ENCODE results near the gene ACSS2.
"Not testable (repeated sequence)": the region's sequence is repeated elsewhere in the genome, so short reads cannot be mapped to it uniquely, and the experiment has no call there.

ACSS2 gene

DNA sequence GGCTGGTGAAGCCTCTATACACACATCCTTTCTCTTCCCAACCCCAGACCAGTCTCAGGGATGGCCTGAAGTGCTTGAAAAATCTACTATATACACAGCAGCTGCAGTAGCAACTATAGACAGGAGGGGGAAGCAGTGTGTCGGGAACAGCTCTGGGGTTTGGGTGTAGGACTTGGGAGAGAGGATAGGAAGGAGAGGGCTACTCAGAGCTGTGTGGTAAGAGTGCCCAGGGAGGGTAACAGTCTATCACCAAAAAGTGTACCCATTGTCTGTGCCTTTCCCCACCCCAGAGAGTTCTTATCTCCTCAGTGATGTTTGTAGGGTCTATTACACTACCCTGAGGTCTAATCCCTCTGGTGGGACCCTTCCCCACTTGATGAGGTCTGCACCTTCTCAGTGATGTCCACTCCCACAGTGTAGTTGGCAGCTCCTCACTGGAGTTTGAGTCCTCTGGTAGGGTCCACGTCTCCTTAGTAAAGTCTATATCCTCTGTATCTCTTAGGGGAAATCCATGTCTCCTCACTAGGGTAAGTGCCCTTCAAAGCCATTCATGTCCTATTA lies 2.2 kb upstream of the ACSS2 start:
- DNase-seq = peak; percentile 41

DNA sequence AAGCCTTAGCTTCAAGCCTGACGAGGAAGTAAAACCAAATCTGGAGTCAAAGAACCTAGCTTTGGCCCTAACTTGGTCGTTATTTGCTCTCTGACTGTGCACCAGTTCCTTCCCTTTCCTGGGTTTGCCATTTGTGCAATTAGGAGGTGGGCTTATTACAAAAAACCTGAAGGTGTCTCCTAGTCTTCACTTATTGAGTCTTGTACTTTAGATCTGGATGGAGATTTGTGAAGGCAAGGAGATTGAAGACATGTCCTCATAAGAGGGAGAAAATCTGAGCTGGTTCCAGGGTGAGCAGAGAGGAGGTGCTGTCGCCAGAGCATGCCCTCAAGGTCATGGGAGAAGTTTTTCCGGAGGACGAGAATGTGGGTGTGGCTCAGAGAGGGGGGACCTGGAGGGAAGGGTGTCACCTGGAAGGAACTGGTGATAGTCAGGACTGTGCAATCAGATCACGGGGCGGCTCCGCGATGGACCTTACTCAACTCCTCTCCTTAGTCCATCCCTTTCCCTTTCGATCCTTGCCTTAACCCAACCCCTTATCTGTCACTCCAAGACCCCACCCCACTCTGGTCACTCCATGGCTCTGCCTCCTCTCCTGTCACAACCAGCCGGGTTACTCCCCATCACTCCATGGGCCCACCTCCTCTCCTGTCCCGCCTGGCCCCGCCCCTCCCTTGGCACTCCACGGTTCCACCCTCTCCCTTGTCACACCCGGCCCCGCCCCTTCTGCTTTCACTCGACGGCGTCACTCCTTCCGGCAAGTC lies 588 bp upstream of the ACSS2 start:
- no peak for DNase-seq

DNA sequence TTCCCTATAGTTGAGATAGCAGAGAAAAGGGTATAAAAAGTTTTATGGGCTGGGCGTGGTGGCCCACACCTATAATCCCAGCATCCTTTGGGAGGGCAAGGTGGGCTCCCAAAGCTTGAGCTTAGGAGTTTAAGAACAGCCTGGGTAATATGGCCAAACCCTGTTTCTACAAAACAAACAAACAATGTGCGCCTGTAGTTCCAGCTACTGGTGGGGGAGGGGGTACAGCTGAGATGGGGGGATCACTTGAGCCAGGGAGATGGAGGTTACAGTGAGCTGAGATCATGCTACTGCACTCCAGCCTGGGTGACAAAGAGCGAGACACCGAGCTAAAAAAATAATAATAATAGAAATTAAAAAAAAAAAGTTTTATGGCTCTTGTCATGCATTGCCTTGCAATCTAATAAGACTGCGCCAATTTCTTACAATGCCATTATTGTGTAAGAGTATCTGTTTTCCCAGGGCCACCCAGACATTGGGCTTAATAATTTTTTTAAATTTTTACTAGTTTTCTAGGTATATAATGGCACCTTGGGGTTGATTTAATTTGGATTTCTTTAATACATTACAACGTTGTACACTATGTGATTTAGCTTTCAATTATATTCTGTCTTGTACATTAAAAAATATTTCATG lies 3.9 kb downstream of the ACSS2 start:
- no peak for DNase-seq

DNA sequence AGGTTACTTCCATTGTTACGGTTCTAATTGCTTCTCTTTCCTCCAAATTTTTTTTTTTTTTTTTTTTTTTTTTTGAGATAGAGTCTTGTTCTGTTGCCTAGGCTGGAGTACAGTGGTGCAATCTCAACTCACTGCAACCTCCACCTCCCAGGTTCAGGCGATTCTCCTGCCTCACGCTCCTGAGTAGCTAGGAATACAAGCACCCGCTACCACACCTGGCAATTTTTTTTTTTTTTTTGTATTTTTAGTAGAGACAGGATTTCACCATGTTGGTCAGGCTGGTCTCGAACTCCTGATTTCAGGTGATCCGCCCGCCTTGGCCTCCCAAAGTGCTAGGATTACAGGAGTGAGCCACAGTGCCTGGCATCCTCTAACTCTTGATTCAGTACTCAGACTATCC lies 4.6 kb downstream of the ACSS2 start:
- not testable (repeated sequence) for DNase-seq

DNA sequence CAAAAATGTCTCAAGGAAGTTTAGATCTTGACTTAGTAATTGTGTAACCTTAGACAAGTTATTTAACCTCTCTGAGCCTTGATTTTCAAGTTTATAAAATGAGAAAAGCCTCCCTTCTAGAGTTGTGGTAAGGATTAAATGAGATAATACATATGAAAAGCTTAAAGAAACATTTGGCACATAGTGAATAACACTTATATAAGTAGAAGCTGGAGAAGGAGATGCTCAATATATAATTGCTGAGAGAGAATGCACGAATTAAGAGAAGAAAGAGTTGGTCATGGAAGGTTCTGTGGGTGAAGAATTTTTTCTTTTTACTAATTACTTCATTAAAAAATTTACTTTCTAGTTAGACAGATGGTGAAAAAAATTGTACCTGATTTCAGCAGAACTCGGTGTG lies 5.3 kb downstream of the ACSS2 start:
- no peak for DNase-seq

DNA sequence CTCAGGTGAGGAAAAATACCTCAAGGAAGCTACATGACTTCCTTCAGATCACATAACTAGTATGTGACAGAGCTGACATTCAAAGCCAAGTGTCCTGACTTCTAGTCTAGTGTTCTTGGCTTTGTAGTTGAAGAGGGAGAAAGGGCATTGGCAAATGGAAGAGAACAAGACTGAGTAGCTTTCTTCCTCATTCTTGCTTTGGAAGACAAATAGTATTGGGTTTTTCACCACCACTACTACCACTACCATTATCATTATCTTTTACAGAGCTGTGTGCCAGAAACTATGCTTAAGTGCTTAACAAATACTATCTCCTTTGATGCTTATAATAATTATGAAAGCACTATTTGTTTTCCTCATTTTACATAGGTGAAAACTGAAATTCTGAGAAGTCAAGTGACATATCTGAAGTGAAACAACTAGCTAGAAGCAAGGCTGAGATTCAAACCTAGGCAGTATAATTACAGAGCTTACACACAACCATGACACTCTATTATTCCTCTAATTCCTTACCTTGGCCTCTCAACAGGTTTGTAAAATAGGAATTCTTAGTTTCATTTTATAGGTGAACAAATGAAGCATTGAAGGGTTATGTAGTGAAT lies 6.8 kb downstream of the ACSS2 start:
- DNase-seq = no peak

DNA sequence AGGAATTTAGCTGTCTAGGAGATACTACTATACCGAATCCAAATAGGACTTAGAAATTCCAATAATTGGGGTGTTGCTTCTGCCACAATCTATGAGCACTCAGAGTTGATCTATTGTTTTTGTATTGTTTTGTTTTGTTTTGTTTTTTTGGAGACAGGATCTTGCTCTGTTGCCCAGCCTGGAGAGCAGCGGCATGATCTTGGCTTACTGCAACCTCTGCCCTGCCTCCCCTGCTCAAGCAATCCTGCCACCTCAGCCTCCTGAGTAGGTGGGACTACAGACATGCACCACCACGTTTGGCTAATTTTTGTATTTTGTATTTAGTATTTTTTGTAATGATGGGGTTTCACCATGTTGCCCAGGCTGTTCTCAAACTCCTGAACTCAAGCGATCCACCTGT lies 7.4 kb downstream of the ACSS2 start:
- no peak for DNase-seq

DNA sequence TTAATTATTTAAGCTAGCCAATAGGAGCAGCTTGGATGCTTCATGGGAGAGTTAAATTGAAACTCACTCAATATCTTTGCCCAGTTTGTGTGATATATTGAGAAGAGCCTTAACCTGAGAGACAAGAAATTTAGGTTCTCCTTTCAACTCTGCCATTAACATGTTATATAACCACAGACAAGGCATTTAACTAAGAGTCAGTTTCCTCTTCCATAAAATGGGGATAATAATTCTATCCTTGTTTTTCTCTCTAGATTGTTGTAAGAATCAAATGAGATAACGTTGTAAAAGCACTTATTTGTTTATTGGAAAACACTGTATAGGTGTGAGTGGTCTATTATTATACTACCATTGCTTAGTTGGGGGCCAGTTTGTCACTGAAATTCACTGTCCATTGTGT lies 7.8 kb downstream of the ACSS2 start:
- DNase-seq = no peak

DNA sequence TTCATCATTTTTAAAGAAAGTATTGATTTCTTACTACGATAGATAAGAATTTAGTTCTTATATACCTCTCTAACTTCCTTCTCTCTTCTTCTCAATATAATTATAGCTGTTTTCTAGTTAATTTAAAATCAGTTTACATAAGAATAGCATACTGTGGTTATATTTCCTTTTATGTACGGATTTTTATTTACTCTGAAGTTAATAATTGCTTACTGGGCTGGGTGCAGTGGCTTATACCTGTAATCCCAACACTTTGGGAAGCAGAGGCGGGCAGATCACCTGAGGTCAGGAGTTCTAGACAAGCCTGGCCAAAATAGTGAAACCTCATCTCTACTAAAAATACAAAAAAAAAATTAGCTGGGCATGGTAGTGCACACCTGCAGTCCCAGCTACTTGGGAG lies 9.7 kb downstream of the ACSS2 start:
- DNase-seq = no peak

DNA sequence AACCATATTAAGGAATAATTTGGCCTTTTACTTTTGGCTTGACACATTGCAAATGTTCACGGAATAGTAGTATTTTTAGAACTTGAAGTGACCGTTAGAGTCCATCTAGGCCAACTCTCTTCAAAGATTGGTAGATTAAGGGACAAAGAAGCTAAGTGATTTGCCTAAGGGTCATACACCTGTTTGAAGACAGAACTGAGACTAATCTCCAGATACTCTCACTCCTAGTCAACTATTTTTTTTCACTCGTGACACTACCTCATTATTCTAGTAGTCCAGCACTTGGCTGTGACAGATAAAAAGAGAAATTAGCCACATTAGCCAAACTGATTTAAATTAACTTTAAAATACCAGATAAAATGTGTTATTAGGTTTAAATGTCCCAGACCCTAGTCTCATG lies 10.6 kb downstream of the ACSS2 start:
- DNase-seq = no peak

DNA sequence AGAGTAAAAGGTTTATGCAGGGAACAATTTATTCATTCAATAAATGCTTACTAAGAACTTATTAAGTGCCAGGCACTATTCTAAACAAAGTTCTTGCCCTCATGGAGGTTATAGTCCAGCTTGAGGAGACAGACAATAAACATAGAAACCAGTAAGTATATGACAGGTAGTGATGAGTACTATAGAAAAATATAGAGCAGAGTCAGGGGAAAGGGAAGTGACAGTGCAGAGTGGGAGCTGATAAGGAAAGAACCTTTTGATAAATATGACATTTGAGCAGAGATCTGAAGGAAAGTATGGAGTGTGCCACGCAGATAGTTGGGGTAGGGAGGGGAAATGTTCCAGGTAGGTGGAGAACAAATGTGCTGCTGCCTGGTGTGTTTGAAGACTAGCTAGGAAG lies 12.1 kb downstream of the ACSS2 start:
- no peak for DNase-seq

DNA sequence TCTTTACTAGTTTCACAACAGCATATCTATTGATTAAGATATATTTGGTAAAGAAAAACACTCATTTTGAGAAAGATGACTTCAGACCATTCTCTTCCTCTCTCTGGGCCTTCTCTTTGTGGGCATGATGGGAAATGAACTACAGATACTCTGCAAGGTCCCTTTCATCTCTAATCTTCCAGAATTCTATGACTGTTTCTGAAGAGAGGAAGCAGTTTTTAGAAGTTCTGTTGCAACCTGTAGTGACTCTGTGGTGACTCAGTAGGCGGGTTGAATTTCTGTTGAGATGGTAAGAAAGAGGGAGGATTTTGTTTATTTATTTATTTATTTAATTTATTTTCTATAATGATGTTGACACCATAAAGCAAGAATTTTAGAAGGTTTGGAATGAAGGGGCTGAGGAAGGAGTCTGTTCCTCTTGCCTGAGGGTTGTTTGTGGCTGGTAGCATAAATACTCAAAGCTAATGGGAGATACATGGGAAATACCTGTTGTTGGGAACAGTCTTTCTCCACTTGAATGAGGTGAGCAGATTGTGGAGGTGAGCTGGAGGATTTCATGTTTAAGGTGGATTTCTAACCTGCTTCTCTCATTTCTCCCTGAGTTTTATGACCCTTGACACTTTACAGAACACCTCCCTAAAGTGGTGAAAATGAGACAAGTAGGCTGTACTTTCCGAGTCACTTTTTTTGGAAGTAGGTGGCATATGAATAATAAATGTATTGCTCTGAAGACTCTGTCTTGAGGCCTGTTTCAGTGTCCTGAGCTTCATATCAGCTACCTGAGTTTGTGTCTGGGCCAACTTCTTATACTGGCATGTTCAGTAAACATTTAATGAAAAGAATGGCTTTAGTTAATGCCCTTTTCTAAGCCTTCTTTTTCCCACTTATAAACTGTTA lies 15.0 kb downstream of the ACSS2 start:
- DNase-seq = no peak

DNA sequence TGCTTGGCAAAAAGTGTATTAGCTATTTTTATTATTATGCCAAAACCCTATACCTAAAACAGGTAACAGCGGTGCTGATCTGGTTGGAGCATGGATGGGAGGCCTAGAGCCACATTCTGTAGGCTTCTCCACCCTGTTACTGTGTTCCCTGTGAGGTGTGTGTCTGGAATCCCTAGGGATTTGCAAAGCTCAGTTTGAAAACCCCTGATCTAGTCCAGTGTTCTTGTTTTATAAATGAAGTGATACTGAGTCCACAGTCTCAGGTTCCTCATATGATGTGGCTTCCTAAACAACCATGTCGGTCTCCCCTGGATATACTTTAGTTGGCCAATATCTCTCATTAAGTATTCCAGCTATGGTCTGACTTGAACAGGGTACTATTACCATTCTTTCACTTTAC lies 16.3 kb downstream of the ACSS2 start:
- no peak for DNase-seq

DNA sequence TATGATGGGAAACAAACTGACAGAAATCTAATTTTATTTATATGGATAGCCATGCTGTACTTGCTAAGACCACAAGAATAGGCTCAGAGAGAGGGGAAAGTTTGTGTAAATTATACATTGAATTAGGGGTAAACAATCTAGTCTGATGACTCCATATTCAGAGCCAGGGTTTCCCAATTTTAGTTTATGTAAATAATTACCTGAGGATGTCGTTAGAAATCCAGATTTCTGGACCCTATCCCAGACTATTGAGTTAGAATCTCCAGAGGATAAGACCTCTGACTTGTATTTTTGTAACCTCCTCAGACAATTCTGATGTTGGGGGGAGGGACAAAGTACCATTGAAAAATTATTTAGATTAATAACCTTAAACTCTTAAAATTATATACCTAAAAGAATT lies 18.3 kb downstream of the ACSS2 start:
- DNase-seq = no peak

DNA sequence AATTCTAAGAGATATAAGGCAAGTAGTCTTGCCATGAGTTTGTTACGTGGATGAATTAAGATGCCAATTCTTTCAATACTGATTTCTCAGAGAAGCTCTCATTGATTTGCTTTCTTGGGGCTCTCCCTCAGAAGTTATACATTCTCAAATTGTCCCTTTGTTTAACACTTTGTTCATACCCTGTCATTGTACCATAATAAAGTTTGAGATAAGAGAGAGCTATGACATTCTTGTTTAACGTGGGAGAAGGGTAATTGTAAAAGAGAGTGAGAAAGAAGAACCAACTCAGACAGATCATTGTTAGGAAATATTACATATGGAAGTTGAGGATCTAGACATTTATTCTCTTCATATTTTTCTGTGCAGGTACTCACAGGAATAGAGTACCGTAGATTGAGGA lies 19.1 kb downstream of the ACSS2 start:
- no peak for DNase-seq

DNA sequence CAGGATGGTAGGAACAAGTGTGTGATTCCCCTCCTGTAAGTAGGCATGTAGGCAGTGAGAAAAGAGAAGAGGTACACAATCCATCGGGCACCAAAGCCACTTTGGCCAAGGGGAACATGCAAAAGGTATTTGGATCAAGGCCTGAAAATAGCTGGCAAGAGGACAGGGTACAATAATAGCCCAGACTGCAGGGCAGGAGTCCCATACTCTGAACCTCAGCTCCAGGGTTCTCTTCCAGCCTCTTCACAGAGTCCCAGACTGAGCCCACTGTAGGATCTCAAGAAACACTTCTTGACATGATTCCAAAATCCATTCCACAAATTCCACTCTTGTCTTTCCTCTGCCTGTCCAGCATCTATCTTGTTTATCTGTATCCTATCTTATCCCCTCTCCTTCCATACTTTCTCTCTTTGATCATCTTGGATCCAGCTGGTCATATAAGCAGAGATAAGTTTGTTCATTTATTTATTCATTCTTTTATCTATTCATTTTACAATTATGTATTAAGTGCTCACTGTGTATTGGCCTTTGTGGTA lies 19.7 kb downstream of the ACSS2 start:
- DNase-seq = no peak

DNA sequence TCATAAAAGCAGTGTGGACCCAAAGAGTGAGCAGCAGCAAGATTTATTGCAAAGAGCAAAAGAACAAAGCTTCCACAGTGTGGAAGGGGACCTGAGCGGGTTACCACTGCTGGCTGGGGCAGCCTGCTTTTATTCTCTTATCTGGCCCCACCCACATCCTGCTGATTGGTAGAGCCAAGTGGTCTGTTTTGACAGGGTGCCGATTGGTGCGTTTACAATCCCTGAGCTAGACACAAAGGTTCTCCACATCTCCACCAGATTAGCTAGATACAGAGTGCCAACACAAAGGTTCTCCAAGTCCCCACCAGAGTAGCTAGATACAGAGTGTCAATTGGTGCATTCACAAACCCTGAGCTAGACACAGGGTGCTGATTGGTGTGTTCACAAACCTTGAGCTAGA lies 21.7 kb downstream of the ACSS2 start:
- DNase-seq = not testable (repeated sequence)

DNA sequence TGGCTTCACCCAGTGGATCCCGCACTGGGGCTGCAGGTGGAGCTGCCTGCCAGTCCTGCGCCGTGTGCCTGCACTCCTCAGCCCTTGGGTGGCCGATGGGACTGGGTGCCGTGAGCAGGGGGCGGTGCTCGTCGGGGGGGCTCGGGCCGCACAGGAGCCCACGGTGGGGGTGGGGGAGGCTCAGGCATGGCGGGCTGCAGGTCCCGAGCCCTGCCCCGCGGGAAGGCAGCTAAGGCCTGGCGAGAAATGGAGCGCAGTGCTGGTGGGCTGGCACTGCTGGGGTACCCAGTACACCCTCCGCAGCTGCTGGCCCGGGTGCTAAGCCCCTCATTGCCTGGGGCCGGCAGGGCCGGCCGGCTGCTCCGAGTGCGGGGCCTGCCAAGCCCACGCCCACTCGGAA lies 22.3 kb downstream of the ACSS2 start:
- not testable (repeated sequence) for DNase-seq

DNA sequence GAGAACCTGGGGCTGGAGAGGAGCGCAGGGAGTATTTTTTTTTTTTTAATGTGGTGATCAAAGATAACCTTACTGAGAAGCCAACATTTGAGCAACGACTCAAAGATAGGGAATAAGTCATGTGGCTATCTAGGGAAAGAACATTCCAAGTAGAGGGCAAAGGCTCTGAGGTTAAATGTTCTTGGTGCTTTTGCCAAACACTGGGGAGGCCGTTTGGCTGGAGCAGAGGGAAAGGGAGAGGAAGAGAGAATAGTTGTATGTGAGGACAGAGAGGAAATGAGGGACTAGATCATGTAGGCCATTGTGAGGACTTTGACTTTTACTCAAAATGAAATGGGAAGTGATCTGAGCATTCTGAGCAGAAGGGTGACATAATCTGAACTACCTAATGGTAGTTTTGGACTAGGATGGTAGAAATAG lies 27.8 kb downstream of the ACSS2 start:
- no peak for DNase-seq

DNA sequence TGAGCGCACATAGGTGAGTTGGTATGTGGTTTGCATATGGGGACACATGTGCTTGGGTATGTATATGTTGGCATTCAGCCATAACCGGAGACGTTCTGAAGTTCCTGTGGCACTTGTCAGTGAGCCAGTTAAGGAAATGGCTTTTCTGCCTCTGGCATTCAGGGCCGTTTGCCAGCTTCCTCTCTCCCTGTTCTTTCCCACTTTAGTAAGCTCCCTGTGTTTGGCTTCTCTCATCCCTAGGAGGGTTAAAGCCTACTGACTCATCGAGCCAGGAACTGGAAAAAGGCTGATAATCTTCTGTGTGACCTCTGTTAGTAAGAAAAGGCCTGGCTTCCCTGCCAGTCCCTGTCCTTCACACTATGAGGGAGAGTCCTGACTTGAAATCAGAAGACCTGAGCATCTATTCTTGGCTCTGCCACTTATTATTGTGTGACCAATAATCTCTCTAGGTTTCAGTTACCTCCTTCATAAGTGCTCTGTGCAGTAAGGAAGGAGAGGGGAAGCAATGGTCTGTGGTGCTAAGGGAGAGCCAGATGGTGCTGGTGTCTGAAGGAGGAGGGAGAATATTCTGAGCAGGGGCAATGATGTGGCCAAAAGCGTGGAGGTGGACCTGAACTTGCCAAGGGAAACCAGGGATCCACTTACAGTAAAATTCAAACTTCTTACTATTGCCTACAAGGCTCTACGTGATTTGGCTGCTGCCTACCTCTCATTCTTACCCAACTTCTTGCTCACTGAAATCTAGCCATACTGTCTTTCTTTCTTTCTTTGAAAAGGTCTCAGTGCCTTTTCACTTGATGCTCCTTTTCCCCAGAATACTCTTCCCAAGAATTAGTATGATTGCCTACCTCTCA lies 31.4 kb downstream of the ACSS2 start:
- DNase-seq = no peak

DNA sequence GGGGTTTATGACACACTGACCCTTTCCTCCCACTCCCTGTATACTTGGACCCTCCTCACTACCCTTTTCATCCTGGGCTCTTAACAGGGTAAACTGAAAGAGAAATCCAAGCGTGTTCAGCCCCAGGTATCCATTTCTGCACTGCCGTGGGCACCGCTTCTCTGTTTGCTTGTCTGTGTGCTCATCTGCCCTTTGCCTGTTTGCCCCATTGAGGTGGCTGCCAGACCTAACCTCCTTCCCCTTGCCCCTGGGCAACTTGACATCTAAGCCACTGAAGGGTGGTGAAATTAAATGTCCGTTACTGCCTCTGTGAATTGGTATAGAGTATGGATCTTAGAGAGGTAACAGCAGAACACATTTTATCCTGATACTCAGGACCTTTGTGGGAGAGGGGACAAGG lies 38.7 kb downstream of the ACSS2 start:
- no peak for DNase-seq
